A549 (cell line): ENCODE data around the gene TUB. TPM values are rescaled to one million over a fixed set of nuclear protein-coding genes. Genes with fewer than 3 reads are reported as not detected.

Source experiments
- ATAC-seq, 2 experiments: fragments of 200-7000 bp in 1 of 2; fragments of >200 bp in 1 of 2; cut with Nextera tagmentation in 1 of 2; cut with Tn5 transposase in 1 of 2; 3 replicates each; pipeline versions ENCODE4 v1.8.0 to v1.9.1; 2018 to 2020; ENCODE audit warnings: mild to moderate bottlenecking in 1 of 2, moderate library complexity in 1 of 2
- CTCF ChIA-PET: fragments of 300-600 bp; sonication (Branson Sonifier 250); formaldehyde crosslinking; extraction: SDS; loops from one replicate; lab custom pipeline; 2021; ENCODE audit warnings: antibody characterized with exemption, inconsistent platforms; lab: Yijun Ruan, JAX
- POLR2A ChIA-PET: fragments of 350-600 bp; formaldehyde crosslinking; extraction: SDS; loops from one replicate; lab custom pipeline; 2021; ENCODE audit warnings: antibody characterized with exemption, inconsistent platforms; lab: Yijun Ruan, JAX
- DNase-seq, 2 experiments: peaks; one replicate each; pipeline versions ENCODE4 v3.0.0 to v3.0.0-alpha.2; 2011 to 2016; ENCODE audit warnings: low read depth in 1 of 2, low spot score in 1 of 2
- FAIRE-seq: peaks from 2 replicates; lab custom pipeline; 2011; peaks lifted over from hg19 to GRCh38; lab: Jason Lieb, UNC
- H3K27ac ChIP-seq, 2 experiments: fragments of >200 bp; sonication (Bioruptor Twin); formaldehyde crosslinking; 3 replicates each; pipeline ENCODE4 v1.5.1; 2016 to 2017
- H3K4me1 ChIP-seq: fragments of >200 bp; sonication (Bioruptor Twin); formaldehyde crosslinking; 3 replicates; pipeline ENCODE4 v1.6.1; 2016
- H3K4me2 ChIP-seq: fragments of >200 bp; sonication (Bioruptor Twin); formaldehyde crosslinking; 3 replicates; pipeline ENCODE4 v1.6.1; 2016
- H3K4me3 ChIP-seq: fragments of >200 bp; sonication (Bioruptor Twin); formaldehyde crosslinking; 3 replicates; pipeline ENCODE4 v1.5.1; 2016
- H3K9me3 ChIP-seq: fragments of >200 bp; sonication (Bioruptor Twin); formaldehyde crosslinking; 3 replicates; pipeline ENCODE4 v1.6.1; 2016
- CBX8 ChIP-seq: fragments of 200-600 bp; sonication (generic); IDR thresholded peaks from 2 replicates; pipeline ENCODE4 v1.6.1; 2016
- CEBPB ChIP-seq, 2 experiments: fragments of >200 bp in 1 of 2; sonication (Bioruptor Twin) in 1 of 2; formaldehyde crosslinking in 1 of 2; IDR thresholded peaks; 2 replicates each; pipeline ENCODE4 v1.6.1; 2012 to 2016
- EP300 ChIP-seq, 2 experiments: fragments of >200 bp; sonication (Bioruptor Twin); formaldehyde crosslinking; IDR thresholded peaks; 2 replicates in 1 of 2; 3 replicates in 1 of 2; pipeline ENCODE4 v1.6.1; 2016 to 2017
- ESRRA ChIP-seq: fragments of 150-350 bp; IDR thresholded peaks from 2 replicates; pipeline ENCODE4 v1.6.1; 2014; ENCODE audit warnings: mild to moderate bottlenecking, low read length, borderline replicate concordance
- FOSL2 ChIP-seq, 2 experiments: fragments of 450-650 bp in 1 of 2; fragments of >200 bp in 1 of 2; sonication (Bioruptor Twin) in 1 of 2; formaldehyde crosslinking; IDR thresholded peaks; 2 replicates each; pipeline versions ENCODE4 v1.5.0 to v1.6.1; 2016 to 2020; ENCODE audit warnings: mild to moderate bottlenecking in 1 of 2, moderate library complexity in 1 of 2
- GATA3 ChIP-seq: IDR thresholded peaks from 2 replicates; pipeline ENCODE4 v1.6.1; 2012; ENCODE audit warnings: borderline replicate concordance
- HOXA7 ChIP-seq: fragments of 250-450 bp; sonication (Bioruptor Pico); IDR thresholded peaks from 2 replicates; pipeline ENCODE4 v1.5.0; 2020; ENCODE audit warnings: mild to moderate bottlenecking, moderate library complexity
- KDM5A ChIP-seq: fragments of 200-600 bp; sonication (generic); IDR thresholded peaks from 2 replicates; pipeline ENCODE4 v1.6.1; 2016; ENCODE audit warnings: antibody characterized with exemption, mild to moderate bottlenecking
- MAFK ChIP-seq: fragments of 450-650 bp; IDR thresholded peaks from 2 replicates; pipeline ENCODE4 v1.6.1; 2014; ENCODE audit not compliant: partially characterized antibody
- MAZ ChIP-seq: fragments of 150-350 bp; IDR thresholded peaks from 2 replicates; pipeline ENCODE4 v1.6.1; 2014; ENCODE audit warnings: antibody characterized with exemption, low read depth, low read length, borderline replicate concordance
- MYC ChIP-seq: IDR thresholded peaks from 2 replicates; pipeline ENCODE4 v1.6.1; 2012; ENCODE audit warnings: mild to moderate bottlenecking, inconsistent platforms, low read length, improper control_type of control experiment, borderline replicate concordance
- RAD21 ChIP-seq, 2 experiments: fragments of >200 bp in 1 of 2; sonication (Bioruptor Twin) in 1 of 2; formaldehyde crosslinking in 1 of 2; IDR thresholded peaks in 1 of 2; conservative IDR thresholded peaks in 1 of 2; 2 replicates in 1 of 2; 3 replicates in 1 of 2; pipeline ENCODE4 v1.6.1; 2012 to 2018; ENCODE audit warnings: inconsistent platforms in 1 of 2
- SMC3 ChIP-seq: fragments of >200 bp; sonication (Bioruptor Twin); formaldehyde crosslinking; IDR thresholded peaks from 3 replicates; pipeline ENCODE4 v1.6.1; 2018; ENCODE audit warnings: inconsistent platforms
- SREBF2 ChIP-seq: fragments of 450-650 bp; IDR thresholded peaks from 2 replicates; pipeline ENCODE4 v1.6.1; 2014; ENCODE audit warnings: mild to moderate bottlenecking, moderate library complexity
- ZNF302 ChIP-seq: fragments of 250-450 bp; sonication (Bioruptor Pico); IDR thresholded peaks from 2 replicates; pipeline ENCODE4 v1.9.0; 2021; ENCODE audit warnings: inconsistent platforms, mild to moderate bottlenecking, moderate library complexity
- WGBS: methylation state at CpG from one replicate; pipeline ENCODE4 v1.1.6; 2017; ENCODE audit errors: missing lambda C conversion rate; 5-methylcytosine and 5-hydroxymethylcytosine counted together
- polyA plus RNA-seq, 4 experiments: library from polyadenylated mRNA; depleted of rRNA in 3 of 4; stranded (reverse); fragments of >200 nt; fragmentation: RNase III in 1 of 4; extraction: RNeasy Plus Mini Kit Qiagen cat#74134 plus additional on column Dnase treatment in 1 of 4; gene quantifications; 2 replicates in 3 of 4; 3 replicates in 1 of 4; pipeline ENCODE4 v1.2.3, GENCODE V29; 2011 to 2017
- TF ChIP-seq, protein P1 (sequence below): fragments of >200 bp; sonication (Bioruptor Twin); formaldehyde crosslinking; IDR thresholded peaks from 3 replicates; pipeline ENCODE4 v1.5.1; 2016
- TF ChIP-seq, protein P2 (sequence below): fragments of 250-450 bp; sonication (Bioruptor Pico); IDR thresholded peaks from 2 replicates; pipeline ENCODE4 v1.5.0; 2021; ENCODE audit warnings: mild to moderate bottlenecking, moderate library complexity, borderline replicate concordance
- TF ChIP-seq, protein P3 (sequence below): IDR thresholded peaks from 2 replicates; pipeline ENCODE4 v1.6.1; 2012

The TUB gene
- polyA plus RNA-seq, 2 of the 4 experiments (the other 2 are of a cell fraction), result 11.3 to 13.2 TPM

DNA sequence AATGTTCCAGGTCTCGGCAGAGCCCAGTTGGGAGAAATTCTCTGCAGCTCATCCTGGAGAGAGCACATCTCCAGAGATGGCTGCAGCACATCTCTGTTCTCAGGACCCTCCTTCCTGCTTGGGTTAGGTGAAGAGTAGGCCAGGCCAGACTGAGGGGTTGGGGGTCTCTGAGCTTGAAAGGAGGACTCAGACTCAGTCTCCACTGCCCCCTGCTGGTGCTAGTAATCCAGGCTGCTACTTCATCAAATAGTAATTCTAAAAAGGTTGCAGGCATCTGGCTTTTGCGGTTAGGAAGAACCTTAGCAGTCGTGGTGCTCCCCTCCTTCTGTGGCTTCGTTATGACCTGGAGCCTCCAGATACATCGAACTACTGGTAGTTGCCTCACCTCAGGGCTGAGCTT, 9.7 kb downstream of the TUB start:
- ChIA-PET CTCF (interaction anchor here (0.6 to 30.1 kb wide), 28 partner anchors 7 to 162 kb away, joined by 3 to 644 read pairs (median 5); partner anchors contain the start of gene TUB), POLR2A (no interaction called here)
- FAIRE-seq, result no peak
- TF ChIP-seq, protein P1, sequence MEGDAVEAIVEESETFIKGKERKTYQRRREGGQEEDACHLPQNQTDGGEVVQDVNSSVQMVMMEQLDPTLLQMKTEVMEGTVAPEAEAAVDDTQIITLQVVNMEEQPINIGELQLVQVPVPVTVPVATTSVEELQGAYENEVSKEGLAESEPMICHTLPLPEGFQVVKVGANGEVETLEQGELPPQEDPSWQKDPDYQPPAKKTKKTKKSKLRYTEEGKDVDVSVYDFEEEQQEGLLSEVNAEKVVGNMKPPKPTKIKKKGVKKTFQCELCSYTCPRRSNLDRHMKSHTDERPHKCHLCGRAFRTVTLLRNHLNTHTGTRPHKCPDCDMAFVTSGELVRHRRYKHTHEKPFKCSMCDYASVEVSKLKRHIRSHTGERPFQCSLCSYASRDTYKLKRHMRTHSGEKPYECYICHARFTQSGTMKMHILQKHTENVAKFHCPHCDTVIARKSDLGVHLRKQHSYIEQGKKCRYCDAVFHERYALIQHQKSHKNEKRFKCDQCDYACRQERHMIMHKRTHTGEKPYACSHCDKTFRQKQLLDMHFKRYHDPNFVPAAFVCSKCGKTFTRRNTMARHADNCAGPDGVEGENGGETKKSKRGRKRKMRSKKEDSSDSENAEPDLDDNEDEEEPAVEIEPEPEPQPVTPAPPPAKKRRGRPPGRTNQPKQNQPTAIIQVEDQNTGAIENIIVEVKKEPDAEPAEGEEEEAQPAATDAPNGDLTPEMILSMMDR, result peak; percentile 66
- peak; percentile 53; the same call in 2 of the 3 replicates for TF ChIP-seq SMC3
- no peak for TF ChIP-seq EP300 (IDR thresholded peaks at IDR 0.05)
- peak; percentile 57 to 60 for TF ChIP-seq RAD21 (conservative IDR thresholded peaks at IDR 0.05 in 1 of 2, IDR thresholded peaks at IDR 0.05 in 1 of 2)
- DNase-seq, result peak in 1 of 2 experiments; percentile 35
- no peak overlapping the region for H3K4me3 ChIP-seq
- H3K4me2 ChIP-seq, result no peak overlapping the region
- H3K4me1 ChIP-seq, result no peaks in the 10 kb centered on the region
- no peaks in the 10 kb centered on the region for H3K9me3 ChIP-seq
- peak in 1 of 2 experiments; percentile 53; a peak in 3 of 6 replicates for ATAC-seq
- 44% methylated on average over 5 of the region's 5 CpGs for WGBS
- no peak overlapping the region for H3K27ac ChIP-seq

DNA sequence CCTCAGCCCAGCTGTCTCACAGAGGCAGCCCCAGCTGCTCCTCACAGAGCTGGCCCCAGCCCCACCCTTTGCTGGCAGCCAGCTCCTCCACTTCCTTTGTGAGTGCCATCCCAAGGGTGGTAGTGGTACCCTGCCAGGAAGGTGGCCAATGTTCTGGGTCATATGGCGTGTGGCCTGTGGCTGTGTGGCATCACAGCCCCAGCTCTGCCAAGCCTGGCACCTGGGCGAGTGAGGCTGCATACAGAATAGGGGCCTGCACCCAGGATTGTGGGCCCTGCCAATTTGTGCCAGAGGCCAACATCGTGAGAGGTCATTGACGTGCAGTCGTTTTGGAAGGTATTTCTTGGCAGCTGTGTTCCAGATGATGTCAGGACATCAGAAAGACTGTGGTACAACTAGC, 10.7 kb downstream of the TUB start:
- Histone ChIP-seq H3K9me3 (no peaks in the 10 kb centered on the region), H3K4me3 (no peak overlapping the region), H3K4me2 (no peak overlapping the region), H3K4me1 (no peaks in the 10 kb centered on the region)
- POLR2A ChIA-PET, result no interaction called here
- FAIRE-seq (no peak), ATAC-seq (no peak), DNase-seq (no peak)
- CTCF ChIA-PET, result interaction anchor here (0.6 to 30.1 kb wide), 22 partner anchors 6 to 994 kb away, joined by 3 to 644 read pairs (median 8); partner anchors contain the start of gene TUB
- TF ChIP-seq SREBF2, result no peak
- TF ChIP-seq CEBPB (IDR thresholded peaks at IDR 0.05), result no peak
- TF ChIP-seq KDM5A, result no peak
- TF ChIP-seq GATA3, result no peak
- TF ChIP-seq, protein P2, sequence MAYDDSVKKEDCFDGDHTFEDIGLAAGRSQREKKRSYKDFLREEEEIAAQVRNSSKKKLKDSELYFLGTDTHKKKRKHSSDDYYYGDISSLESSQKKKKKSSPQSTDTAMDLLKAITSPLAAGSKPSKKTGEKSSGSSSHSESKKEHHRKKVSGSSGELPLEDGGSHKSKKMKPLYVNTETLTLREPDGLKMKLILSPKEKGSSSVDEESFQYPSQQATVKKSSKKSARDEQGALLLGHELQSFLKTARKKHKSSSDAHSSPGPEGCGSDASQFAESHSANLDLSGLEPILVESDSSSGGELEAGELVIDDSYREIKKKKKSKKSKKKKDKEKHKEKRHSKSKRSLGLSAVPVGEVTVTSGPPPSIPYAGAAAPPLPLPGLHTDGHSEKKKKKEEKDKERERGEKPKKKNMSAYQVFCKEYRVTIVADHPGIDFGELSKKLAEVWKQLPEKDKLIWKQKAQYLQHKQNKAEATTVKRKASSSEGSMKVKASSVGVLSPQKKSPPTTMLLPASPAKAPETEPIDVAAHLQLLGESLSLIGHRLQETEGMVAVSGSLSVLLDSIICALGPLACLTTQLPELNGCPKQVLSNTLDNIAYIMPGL (CRISPR knock-in tag), result no peak
- TF ChIP-seq, protein P3, sequence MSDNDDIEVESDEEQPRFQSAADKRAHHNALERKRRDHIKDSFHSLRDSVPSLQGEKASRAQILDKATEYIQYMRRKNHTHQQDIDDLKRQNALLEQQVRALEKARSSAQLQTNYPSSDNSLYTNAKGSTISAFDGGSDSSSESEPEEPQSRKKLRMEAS, result no peak
- no peak for TF ChIP-seq ESRRA
- TF ChIP-seq MAFK, result no peak
- no peak for TF ChIP-seq CBX8
- no peak for TF ChIP-seq MAZ
- no peak for TF ChIP-seq MYC
- TF ChIP-seq ZNF302, result no peak
- no peak for TF ChIP-seq SMC3
- no peak for TF ChIP-seq HOXA7 (CRISPR knock-in tag)
- no peak for TF ChIP-seq FOSL2 (IDR thresholded peaks at IDR 0.05)
- TF ChIP-seq FOSL2 (CRISPR knock-in tag; IDR thresholded peaks at IDR 0.05), result no peak
- TF ChIP-seq, all 56 proteins: peak for 0
- H3K27ac ChIP-seq, result no peak overlapping the region
- 93% methylated on average over 4 of the region's 5 CpGs for WGBS
